DOHH2 (cell line): ENCODE measurements around the gene PREX1.

Source experiments
- H3F3A ChIP-seq: fragments of 200-600 bp; sonication (generic), shearing (Covaris generic); 2 replicates; pipeline ENCODE4 v1.6.0; 2016; ENCODE audit warnings: antibody characterized with exemption, mild to moderate bottlenecking; ENCODE audit not compliant: control insufficient read depth, insufficient read depth
- H3K27ac ChIP-seq: fragments of 200-600 bp; sonication (generic); 2 replicates; pipeline ENCODE4 v1.5.1; 2014; ENCODE audit warnings: low read depth, mild to moderate bottlenecking, low read length, moderate library complexity
- H3K27me3 ChIP-seq: fragments of 200-600 bp; sonication (generic); 2 replicates; pipeline ENCODE4 v1.6.1; 2014; ENCODE audit warnings: mild to moderate bottlenecking, low read length, mixed read lengths; ENCODE audit not compliant: control insufficient read depth
- H3K36me3 ChIP-seq: fragments of 200-600 bp; sonication (generic); 2 replicates; pipeline ENCODE4 v1.6.1; 2014; ENCODE audit warnings: mild to moderate bottlenecking, low read length, moderate library complexity, mixed read lengths; ENCODE audit not compliant: control insufficient read depth
- H3K4me1 ChIP-seq: fragments of 200-600 bp; sonication (generic); 2 replicates; pipeline ENCODE4 v1.6.1; 2014; ENCODE audit warnings: mild to moderate bottlenecking, low read length, mixed read lengths; ENCODE audit not compliant: control insufficient read depth
- H3K4me2 ChIP-seq: fragments of 200-600 bp; sonication (generic); 2 replicates; pipeline ENCODE4 v1.6.0; 2014; ENCODE audit warnings: mild to moderate bottlenecking, low read length, moderate library complexity
- H3K4me3 ChIP-seq: fragments of 200-600 bp; sonication (generic); 2 replicates; pipeline ENCODE4 v1.5.1; 2014; ENCODE audit warnings: mild to moderate bottlenecking, low read length, mixed read lengths
- H3K79me2 ChIP-seq: fragments of 200-600 bp; sonication (generic); 2 replicates; pipeline ENCODE4 v1.6.1; 2014; ENCODE audit warnings: mild to moderate bottlenecking, low read length, mixed read lengths; ENCODE audit not compliant: control insufficient read depth
- H3K9me2 ChIP-seq: fragments of 200-600 bp; sonication (generic); replicated peaks from 2 replicates; pipeline ENCODE4 v1.6.1; 2014; ENCODE audit warnings: mild to moderate bottlenecking, low read length, mixed read lengths; ENCODE audit not compliant: control insufficient read depth
- H3K9me3 ChIP-seq: fragments of 200-600 bp; sonication (generic); 2 replicates; pipeline ENCODE4 v1.6.1; 2014; ENCODE audit warnings: antibody characterized with exemption, low read length, mixed read lengths; ENCODE audit not compliant: control insufficient read depth, insufficient read depth
- H4K20me1 ChIP-seq: fragments of 200-600 bp; sonication (generic); 2 replicates; pipeline ENCODE4 v1.6.0; 2014; ENCODE audit warnings: low read depth, mild to moderate bottlenecking, antibody characterized with exemption, low read length, moderate library complexity; ENCODE audit not compliant: control insufficient read depth, insufficient read depth
- CTCF ChIP-seq: fragments of 200-600 bp; sonication (generic); IDR thresholded peaks from one replicate; pipeline ENCODE4 v1.5.1; 2014; ENCODE audit warnings: antibody characterized with exemption, mild to moderate bottlenecking, low read depth, low read length; ENCODE audit not compliant: poor library complexity, severe bottlenecking
- EZH2phosphoT487 ChIP-seq: fragments of 200-600 bp; sonication (generic); IDR thresholded peaks from 2 replicates; pipeline ENCODE4 v1.6.1; 2017; ENCODE audit warnings: borderline replicate concordance, mild to moderate bottlenecking, antibody characterized with exemption, low read length, moderate library complexity, mixed read lengths

PREX1 gene

GRCh38 chr20:48594533-48594932 lies 233.3 kb downstream of the PREX1 start:
- no peaks in the 10 kb centered on the region for H3K36me3 ChIP-seq
- H3K9me2 ChIP-seq, result no peaks in the 10 kb centered on the region
- H3F3A ChIP-seq, result no peaks in the 10 kb centered on the region
- TF ChIP-seq EZH2phosphoT487 (no peak), CTCF (no peak)
- no peak overlapping the region for H3K4me2 ChIP-seq
- no peaks in the 10 kb centered on the region for H4K20me1 ChIP-seq
- no peaks in the 10 kb centered on the region for H3K27me3 ChIP-seq
- no peaks in the 10 kb centered on the region for H3K79me2 ChIP-seq
- H3K4me1 ChIP-seq, result no peaks in the 10 kb centered on the region
- no peaks in the 10 kb centered on the region for H3K9me3 ChIP-seq
- no peak overlapping the region for H3K27ac ChIP-seq
- H3K4me3 ChIP-seq, result no peak overlapping the region

- H3K36me3 ChIP-seq, result no peaks in the 10 kb centered on the region
- no peak overlapping the region for H3K27ac ChIP-seq
- TF ChIP-seq CTCF, result no peak
- H3K4me2 ChIP-seq, result no peak overlapping the region
- no peaks in the 10 kb centered on the region for H3K9me3 ChIP-seq
- no peaks in the 10 kb centered on the region for H4K20me1 ChIP-seq
- H3K4me3 ChIP-seq, result no peak overlapping the region
- H3K4me1 ChIP-seq, result no peaks in the 10 kb centered on the region
- no peaks in the 10 kb centered on the region for H3K27me3 ChIP-seq
- H3F3A ChIP-seq, result no peaks in the 10 kb centered on the region
- H3K79me2 ChIP-seq, result no peaks in the 10 kb centered on the region
- H3K9me2 ChIP-seq, result no peaks in the 10 kb centered on the region
Measured at GRCh38 chr20:48592107-48592940, 235.5 kb downstream of the PREX1 start.

DNA sequence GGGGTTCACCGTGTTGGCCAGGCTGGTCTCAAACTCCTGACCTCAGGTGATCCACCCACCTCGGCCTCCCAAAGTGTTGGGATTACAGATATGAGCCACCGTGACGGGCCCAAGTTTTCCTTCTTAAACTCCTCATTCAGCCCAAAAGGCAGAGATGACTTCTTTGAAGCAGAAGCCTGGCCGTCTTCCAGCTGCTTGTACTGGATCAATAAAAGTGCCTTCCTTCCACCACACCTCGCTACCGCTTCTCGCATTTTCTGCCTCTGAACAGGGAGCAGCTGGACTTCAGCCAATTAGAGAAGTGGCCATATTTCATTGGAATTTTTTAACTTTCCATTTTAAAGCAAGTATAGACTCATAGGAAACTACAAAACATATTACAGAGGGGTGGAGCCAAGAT lies 241.1 kb downstream of the PREX1 start:
- Histone ChIP-seq H3K4me3 (no peak overlapping the region), H3K36me3 (no peaks in the 10 kb centered on the region), H3K9me2 (no peaks in the 10 kb centered on the region), H3F3A (no peaks in the 10 kb centered on the region), H3K4me1 (no peaks in the 10 kb centered on the region), H4K20me1 (no peaks in the 10 kb centered on the region), H3K79me2 (no peaks in the 10 kb centered on the region), H3K4me2 (no peak overlapping the region), H3K27me3 (no peaks in the 10 kb centered on the region), H3K27ac (no peak overlapping the region), H3K9me3 (no peaks in the 10 kb centered on the region)
- TF ChIP-seq EZH2phosphoT487, result no peak
- TF ChIP-seq CTCF, result no peak
